Measurements from ENCODE around the gene C5AR2. TPM values are rescaled to one million over a fixed set of nuclear protein-coding genes. Genes with fewer than 3 reads are reported as not detected.

The C5AR2 gene
- total RNA-seq, 1 experiment from 2014 or later: 0.22 TPM

GRCh38 chr19:47375694-47376588 is 44.0 kb downstream of the C5AR2 start:
- no peak for TF ChIP-seq ZNF396 (CRISPR knock-in tag; IDR thresholded peaks at IDR 0.05; ENCODE audit: borderline replicate concordance)
- no peak for TF ChIP-seq ATF1 (CRISPR knock-in tag; IDR thresholded peaks at IDR 0.05)
- no peak for TF ChIP-seq NFE2L1 (CRISPR knock-in tag; IDR thresholded peaks at IDR 0.05)
- TF ChIP-seq, protein P1, sequence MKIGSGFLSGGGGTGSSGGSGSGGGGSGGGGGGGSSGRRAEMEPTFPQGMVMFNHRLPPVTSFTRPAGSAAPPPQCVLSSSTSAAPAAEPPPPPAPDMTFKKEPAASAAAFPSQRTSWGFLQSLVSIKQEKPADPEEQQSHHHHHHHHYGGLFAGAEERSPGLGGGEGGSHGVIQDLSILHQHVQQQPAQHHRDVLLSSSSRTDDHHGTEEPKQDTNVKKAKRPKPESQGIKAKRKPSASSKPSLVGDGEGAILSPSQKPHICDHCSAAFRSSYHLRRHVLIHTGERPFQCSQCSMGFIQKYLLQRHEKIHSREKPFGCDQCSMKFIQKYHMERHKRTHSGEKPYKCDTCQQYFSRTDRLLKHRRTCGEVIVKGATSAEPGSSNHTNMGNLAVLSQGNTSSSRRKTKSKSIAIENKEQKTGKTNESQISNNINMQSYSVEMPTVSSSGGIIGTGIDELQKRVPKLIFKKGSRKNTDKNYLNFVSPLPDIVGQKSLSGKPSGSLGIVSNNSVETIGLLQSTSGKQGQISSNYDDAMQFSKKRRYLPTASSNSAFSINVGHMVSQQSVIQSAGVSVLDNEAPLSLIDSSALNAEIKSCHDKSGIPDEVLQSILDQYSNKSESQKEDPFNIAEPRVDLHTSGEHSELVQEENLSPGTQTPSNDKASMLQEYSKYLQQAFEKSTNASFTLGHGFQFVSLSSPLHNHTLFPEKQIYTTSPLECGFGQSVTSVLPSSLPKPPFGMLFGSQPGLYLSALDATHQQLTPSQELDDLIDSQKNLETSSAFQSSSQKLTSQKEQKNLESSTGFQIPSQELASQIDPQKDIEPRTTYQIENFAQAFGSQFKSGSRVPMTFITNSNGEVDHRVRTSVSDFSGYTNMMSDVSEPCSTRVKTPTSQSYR (CRISPR knock-in tag; IDR thresholded peaks at IDR 0.05): no peak
- no peaks in the 10 kb centered on the region for H3K4me1 Mint-ChIP-seq
- CTCF ChIA-PET: interaction anchor here (2.8 kb wide), 1 partner anchor 27 kb away, joined by 10 read pairs; the partner anchor contains the start of gene DHX34
- no peaks in the 10 kb centered on the region for H3K9me3 Mint-ChIP-seq
- no peak overlapping the region for H3K27ac Mint-ChIP-seq
- POLR2A ChIA-PET: no interaction called here
- no peaks in the 10 kb centered on the region for H3K27me3 Mint-ChIP-seq (ENCODE audit: low read depth)
- ATAC-seq (no peak), DNase-seq (ENCODE audit: low spot score) (no peak)
- H3K36me3 Mint-ChIP-seq: peaks cover 36% of the 10 kb centered on the region
- H3K4me3 Mint-ChIP-seq: no peak overlapping the region

DNA sequence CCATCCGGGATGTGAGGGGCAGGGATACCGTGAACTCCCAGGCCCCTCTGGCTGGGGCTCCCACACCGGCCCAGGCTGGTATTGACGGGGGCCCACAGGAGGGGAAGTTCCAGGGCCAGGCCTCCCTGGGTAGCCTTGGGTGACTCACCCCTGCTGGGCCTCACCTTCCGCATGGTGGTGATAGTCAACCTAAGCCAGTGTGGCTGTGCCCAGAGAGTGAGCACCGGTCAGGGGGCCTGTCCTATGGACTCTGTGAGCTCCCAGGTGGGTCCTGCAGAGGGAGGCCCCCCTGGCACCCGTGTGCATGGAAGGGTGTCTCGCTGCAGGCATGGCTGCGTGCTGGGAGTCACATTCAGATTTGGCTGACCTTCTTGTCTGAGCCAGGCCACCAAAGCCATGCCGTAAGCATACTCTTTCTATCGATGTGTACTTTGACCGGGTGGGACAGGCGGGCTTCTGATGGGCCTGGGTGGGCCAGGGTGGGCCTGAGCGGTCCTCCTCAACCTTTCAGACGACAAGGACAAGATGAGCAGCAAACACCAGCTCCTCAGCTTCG is 44.7 kb downstream of the C5AR2 start:
- H3K27me3 Mint-ChIP-seq (ENCODE audit: low read depth): no peaks in the 10 kb centered on the region
- DNase-seq (ENCODE audit: low spot score): no peak
- ChIA-PET CTCF (interaction anchor here (2.4 to 2.8 kb wide), 2 partner anchors 15 to 28 kb away, joined by 10 to 13 read pairs; partner anchors contain the start of gene DHX34), POLR2A (no interaction called here)
- H3K9me3 Mint-ChIP-seq: no peaks in the 10 kb centered on the region
- H3K4me1 Mint-ChIP-seq: no peaks in the 10 kb centered on the region
- H3K27ac Mint-ChIP-seq: no peak overlapping the region
- H3K36me3 Mint-ChIP-seq: peaks cover 41% of the 10 kb centered on the region
- no peak for ATAC-seq
- H3K4me3 Mint-ChIP-seq: no peak overlapping the region
- TF ChIP-seq, protein P2, sequence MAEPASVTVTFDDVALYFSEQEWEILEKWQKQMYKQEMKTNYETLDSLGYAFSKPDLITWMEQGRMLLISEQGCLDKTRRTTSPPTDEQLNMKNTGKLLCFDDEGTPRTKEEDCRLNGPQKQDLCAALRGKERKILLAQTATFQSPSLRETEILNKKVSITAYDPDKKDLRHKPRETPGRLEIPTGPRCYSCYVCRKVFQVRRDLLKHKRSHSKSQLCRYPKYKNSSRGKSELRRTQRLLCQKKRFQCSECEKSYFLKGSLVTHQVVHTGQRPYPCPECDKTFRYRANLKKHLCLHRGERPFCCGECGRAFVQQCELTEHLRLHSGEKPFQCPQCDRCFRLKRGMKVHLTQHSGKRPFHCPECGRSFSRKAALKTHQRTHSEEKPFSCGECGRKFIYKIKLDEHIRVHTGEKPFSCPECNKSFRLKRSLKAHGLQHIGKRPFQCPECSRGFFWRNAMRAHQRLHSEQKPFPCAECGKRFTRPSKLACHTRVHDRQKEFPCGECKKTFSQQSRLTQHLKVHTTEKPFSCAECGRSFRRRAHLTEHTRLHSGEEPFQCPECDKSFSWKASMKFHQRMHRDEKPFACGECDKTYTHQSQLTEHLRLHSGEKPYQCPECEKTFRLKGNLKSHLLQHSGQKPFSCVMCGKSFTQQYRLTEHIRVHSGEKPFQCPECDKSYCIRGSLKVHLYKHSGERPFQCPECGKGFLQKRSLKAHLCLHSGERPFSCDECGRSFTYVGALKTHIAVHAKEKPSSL (CRISPR knock-in tag; conservative IDR thresholded peaks at IDR 0.05): no peak
- TF ChIP-seq ATF1 (CRISPR knock-in tag; IDR thresholded peaks at IDR 0.05) (no peak), TCF7 (CRISPR knock-in tag; IDR thresholded peaks at IDR 0.05; ENCODE audit: low read depth) (no peak), USF2 (CRISPR knock-in tag; IDR thresholded peaks at IDR 0.05) (no peak), ZBTB43 (CRISPR knock-in tag; IDR thresholded peaks at IDR 0.05) (no peak), ZNF671 (CRISPR knock-in tag; IDR thresholded peaks at IDR 0.05) (no peak)
- TF ChIP-seq, protein P3, sequence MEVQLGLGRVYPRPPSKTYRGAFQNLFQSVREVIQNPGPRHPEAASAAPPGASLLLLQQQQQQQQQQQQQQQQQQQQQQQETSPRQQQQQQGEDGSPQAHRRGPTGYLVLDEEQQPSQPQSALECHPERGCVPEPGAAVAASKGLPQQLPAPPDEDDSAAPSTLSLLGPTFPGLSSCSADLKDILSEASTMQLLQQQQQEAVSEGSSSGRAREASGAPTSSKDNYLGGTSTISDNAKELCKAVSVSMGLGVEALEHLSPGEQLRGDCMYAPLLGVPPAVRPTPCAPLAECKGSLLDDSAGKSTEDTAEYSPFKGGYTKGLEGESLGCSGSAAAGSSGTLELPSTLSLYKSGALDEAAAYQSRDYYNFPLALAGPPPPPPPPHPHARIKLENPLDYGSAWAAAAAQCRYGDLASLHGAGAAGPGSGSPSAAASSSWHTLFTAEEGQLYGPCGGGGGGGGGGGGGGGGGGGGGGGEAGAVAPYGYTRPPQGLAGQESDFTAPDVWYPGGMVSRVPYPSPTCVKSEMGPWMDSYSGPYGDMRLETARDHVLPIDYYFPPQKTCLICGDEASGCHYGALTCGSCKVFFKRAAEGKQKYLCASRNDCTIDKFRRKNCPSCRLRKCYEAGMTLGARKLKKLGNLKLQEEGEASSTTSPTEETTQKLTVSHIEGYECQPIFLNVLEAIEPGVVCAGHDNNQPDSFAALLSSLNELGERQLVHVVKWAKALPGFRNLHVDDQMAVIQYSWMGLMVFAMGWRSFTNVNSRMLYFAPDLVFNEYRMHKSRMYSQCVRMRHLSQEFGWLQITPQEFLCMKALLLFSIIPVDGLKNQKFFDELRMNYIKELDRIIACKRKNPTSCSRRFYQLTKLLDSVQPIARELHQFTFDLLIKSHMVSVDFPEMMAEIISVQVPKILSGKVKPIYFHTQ (CRISPR knock-in tag; IDR thresholded peaks at IDR 0.05): no peak
- TF ChIP-seq, protein P4, sequence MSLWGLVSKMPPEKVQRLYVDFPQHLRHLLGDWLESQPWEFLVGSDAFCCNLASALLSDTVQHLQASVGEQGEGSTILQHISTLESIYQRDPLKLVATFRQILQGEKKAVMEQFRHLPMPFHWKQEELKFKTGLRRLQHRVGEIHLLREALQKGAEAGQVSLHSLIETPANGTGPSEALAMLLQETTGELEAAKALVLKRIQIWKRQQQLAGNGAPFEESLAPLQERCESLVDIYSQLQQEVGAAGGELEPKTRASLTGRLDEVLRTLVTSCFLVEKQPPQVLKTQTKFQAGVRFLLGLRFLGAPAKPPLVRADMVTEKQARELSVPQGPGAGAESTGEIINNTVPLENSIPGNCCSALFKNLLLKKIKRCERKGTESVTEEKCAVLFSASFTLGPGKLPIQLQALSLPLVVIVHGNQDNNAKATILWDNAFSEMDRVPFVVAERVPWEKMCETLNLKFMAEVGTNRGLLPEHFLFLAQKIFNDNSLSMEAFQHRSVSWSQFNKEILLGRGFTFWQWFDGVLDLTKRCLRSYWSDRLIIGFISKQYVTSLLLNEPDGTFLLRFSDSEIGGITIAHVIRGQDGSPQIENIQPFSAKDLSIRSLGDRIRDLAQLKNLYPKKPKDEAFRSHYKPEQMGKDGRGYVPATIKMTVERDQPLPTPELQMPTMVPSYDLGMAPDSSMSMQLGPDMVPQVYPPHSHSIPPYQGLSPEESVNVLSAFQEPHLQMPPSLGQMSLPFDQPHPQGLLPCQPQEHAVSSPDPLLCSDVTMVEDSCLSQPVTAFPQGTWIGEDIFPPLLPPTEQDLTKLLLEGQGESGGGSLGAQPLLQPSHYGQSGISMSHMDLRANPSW (CRISPR knock-in tag; conservative IDR thresholded peaks at IDR 0.05; ENCODE audit: low read depth): no peak
- TF ChIP-seq, protein P5, sequence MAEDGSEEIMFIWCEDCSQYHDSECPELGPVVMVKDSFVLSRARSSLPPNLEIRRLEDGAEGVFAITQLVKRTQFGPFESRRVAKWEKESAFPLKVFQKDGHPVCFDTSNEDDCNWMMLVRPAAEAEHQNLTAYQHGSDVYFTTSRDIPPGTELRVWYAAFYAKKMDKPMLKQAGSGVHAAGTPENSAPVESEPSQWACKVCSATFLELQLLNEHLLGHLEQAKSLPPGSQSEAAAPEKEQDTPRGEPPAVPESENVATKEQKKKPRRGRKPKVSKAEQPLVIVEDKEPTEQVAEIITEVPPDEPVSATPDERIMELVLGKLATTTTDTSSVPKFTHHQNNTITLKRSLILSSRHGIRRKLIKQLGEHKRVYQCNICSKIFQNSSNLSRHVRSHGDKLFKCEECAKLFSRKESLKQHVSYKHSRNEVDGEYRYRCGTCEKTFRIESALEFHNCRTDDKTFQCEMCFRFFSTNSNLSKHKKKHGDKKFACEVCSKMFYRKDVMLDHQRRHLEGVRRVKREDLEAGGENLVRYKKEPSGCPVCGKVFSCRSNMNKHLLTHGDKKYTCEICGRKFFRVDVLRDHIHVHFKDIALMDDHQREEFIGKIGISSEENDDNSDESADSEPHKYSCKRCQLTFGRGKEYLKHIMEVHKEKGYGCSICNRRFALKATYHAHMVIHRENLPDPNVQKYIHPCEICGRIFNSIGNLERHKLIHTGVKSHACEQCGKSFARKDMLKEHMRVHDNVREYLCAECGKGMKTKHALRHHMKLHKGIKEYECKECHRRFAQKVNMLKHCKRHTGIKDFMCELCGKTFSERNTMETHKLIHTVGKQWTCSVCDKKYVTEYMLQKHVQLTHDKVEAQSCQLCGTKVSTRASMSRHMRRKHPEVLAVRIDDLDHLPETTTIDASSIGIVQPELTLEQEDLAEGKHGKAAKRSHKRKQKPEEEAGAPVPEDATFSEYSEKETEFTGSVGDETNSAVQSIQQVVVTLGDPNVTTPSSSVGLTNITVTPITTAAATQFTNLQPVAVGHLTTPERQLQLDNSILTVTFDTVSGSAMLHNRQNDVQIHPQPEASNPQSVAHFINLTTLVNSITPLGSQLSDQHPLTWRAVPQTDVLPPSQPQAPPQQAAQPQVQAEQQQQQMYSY (CRISPR knock-in tag; IDR thresholded peaks at IDR 0.05): no peak
- TF ChIP-seq, protein P6, sequence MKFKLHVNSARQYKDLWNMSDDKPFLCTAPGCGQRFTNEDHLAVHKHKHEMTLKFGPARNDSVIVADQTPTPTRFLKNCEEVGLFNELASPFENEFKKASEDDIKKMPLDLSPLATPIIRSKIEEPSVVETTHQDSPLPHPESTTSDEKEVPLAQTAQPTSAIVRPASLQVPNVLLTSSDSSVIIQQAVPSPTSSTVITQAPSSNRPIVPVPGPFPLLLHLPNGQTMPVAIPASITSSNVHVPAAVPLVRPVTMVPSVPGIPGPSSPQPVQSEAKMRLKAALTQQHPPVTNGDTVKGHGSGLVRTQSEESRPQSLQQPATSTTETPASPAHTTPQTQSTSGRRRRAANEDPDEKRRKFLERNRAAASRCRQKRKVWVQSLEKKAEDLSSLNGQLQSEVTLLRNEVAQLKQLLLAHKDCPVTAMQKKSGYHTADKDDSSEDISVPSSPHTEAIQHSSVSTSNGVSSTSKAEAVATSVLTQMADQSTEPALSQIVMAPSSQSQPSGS (CRISPR knock-in tag; IDR thresholded peaks at IDR 0.05; ENCODE audit: borderline replicate concordance, low read depth): no peak

All from WTC11 (cell line).